CD4-positive, CD25-positive, alpha-beta regulatory T cell (primary cell): Measurements from ENCODE around the gene S100A6. TPM values are rescaled to one million over a fixed set of nuclear protein-coding genes. Genes with fewer than 3 reads are reported as not detected.
"Not testable (repeated sequence)": the region's sequence is repeated elsewhere in the genome, so short reads cannot be mapped to it uniquely, and the experiment has no call there.

ENCODE experiments used
- ATAC-seq, 2 donors: fragments of 150-1000 bp; cut with Tn5 transposase; one replicate each; pipeline ENCODE4 v1.10.0; 2021; ENCODE audit warnings: low read depth in 2 of 2, moderate number of reproducible peaks in 2 of 2, moderate library complexity in 1 of 2
- DNase-seq, 3 donors: peaks; one replicate each; pipeline versions ENCODE4 v3.0.0 to v3.0.0-alpha.2; 2012 to 2022; ENCODE audit warnings: mixed read lengths in 1 of 3
- H3K27ac ChIP-seq: one replicate; pipeline ENCODE4 v1.7.0; 2013; ENCODE audit warnings: mild to moderate bottlenecking, low read length; ENCODE audit not compliant: insufficient read depth, poor library complexity, severe bottlenecking
- H3K27me3 ChIP-seq: one replicate; pipeline ENCODE4 v1.7.0; 2013; ENCODE audit warnings: low read length; ENCODE audit not compliant: control insufficient read depth, insufficient read depth
- H3K36me3 ChIP-seq: one replicate; pipeline ENCODE4 v1.7.0; 2013; ENCODE audit warnings: mild to moderate bottlenecking, low read length, moderate library complexity; ENCODE audit not compliant: control insufficient read depth, insufficient read depth
- H3K4me1 ChIP-seq: 2 replicates; pipeline ENCODE4 v1.7.0; 2013; ENCODE audit warnings: mild to moderate bottlenecking, low read length; ENCODE audit not compliant: insufficient read depth, control insufficient read depth, poor library complexity, severe bottlenecking
- H3K4me3 ChIP-seq: one replicate; pipeline ENCODE4 v1.7.0; 2013; ENCODE audit warnings: low read depth, mild to moderate bottlenecking, low read length, moderate library complexity
- H3K9me3 ChIP-seq, 2 experiments: 1 replicate in 1 of 2; 2 replicates in 1 of 2; pipeline ENCODE4 v1.7.0; 2013; ENCODE audit warnings: low read length in 2 of 2, mild to moderate bottlenecking in 1 of 2, moderate library complexity in 1 of 2; ENCODE audit not compliant: control insufficient read depth in 2 of 2
- H3K27ac Mint-ChIP-seq, 3 donors: one replicate each; pipeline ENCODE4 v1.8.0; 2020 to 2022; ENCODE audit warnings: mild to moderate bottlenecking in 3 of 3, mixed read lengths in 3 of 3, moderate library complexity in 2 of 3
- H3K27me3 Mint-ChIP-seq: one replicate; pipeline ENCODE4 v1.8.0; 2022; ENCODE audit warnings: mild to moderate bottlenecking, mixed read lengths
- H3K36me3 Mint-ChIP-seq: one replicate; pipeline ENCODE4 v1.8.0; 2020; ENCODE audit warnings: mixed read lengths
- H3K4me1 Mint-ChIP-seq, 4 donors: one replicate each; pipeline ENCODE4 v1.8.0; 2020 to 2022; ENCODE audit warnings: mixed read lengths in 4 of 4, mild to moderate bottlenecking in 1 of 4
- H3K4me3 Mint-ChIP-seq, 4 donors: one replicate each; pipeline ENCODE4 v1.8.0; 2020 to 2022; ENCODE audit warnings: mild to moderate bottlenecking in 4 of 4, mixed read lengths in 4 of 4, moderate library complexity in 3 of 4
- H3K9me3 Mint-ChIP-seq, 7 donors: one replicate each; pipeline ENCODE4 v1.8.0; 2020 to 2022; ENCODE audit warnings: mixed read lengths in 7 of 7, mild to moderate bottlenecking in 3 of 7, moderate library complexity in 2 of 7
- polyA plus RNA-seq, 4 donors: library from polyadenylated mRNA; unstranded; fragments of 300-500 nt; fragmentation: Illumina TruSeq; gene quantifications; one replicate each; pipeline ENCODE4 v1.2.3, GENCODE V29; 2021
- total RNA-seq: library from RNA; stranded (reverse); gene quantifications from one replicate; pipeline ENCODE4 v1.2.3, GENCODE V29; 2022

Gene S100A6
- total and polyA plus RNA-seq, 5 donors from 2014 or later, result 304 to 1,174 (median 796) TPM

DNA sequence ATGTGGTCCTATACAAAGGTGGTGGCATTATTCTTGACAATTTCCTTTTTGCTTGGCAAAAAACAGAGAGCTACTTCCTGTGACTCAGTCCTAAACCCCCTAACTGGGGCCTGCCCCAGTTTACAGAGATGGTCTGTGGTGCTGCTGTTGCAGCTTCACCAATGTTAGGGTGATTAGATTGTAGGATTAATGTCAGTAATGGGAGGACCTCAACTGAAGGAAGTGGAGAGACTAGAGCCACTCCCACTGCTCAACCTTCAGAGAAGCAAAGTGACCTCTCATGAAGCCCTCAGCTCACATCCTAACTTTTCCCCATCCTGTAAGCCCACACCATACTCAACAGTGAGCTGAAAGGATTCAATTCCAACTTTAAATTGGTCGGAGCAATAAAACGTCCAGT, 3.6 kb downstream of the S100A6 start:
- ATAC-seq (peak; percentile 44 to 46), DNase-seq (peak; percentile 30 to 86 (median 38))
- H3K4me3 Mint-ChIP-seq, result peak overlapping the region; percentile 93 to 99 (median 96)
- no peaks in the 10 kb centered on the region for H3K9me3 Mint-ChIP-seq
- H3K36me3 Mint-ChIP-seq, result peaks cover 9% of the 10 kb centered on the region
- Histone ChIP-seq H3K27me3 (no peaks in the 10 kb centered on the region), H3K9me3 (no peaks in the 10 kb centered on the region), H3K36me3 (peaks cover 6% of the 10 kb centered on the region), H3K27ac (peak overlapping the region; percentile 96), H3K4me1 (peaks cover 56% of the 10 kb centered on the region), H3K4me3 (peak overlapping the region; percentile 59)
- peaks cover 19 to 64% (median 51%) of the 10 kb centered on the region in 4 donors for H3K4me1 Mint-ChIP-seq
- H3K27me3 Mint-ChIP-seq, result peaks cover 4% of the 10 kb centered on the region
- H3K27ac Mint-ChIP-seq, result peak overlapping the region; percentile 96 to 97 (median 97)

GRCh38 chr1:153531638-153532037, 4.2 kb downstream of the S100A6 start:
- Mint-ChIP-seq H3K27ac (peak overlapping the region; percentile 83 to 97 (median 96)), H3K4me1 (peaks cover 19 to 61% (median 48%) of the 10 kb centered on the region in 4 donors), H3K4me3 (peak overlapping the region in 3 of 4 donors; percentile 36 to 93 (median 41)), H3K27me3 (peaks cover 4% of the 10 kb centered on the region), H3K36me3 (peaks cover 9% of the 10 kb centered on the region), H3K9me3 (no peaks in the 10 kb centered on the region)
- H3K27ac ChIP-seq, result peak overlapping the region; percentile 96
- ATAC-seq, result no peak
- H3K4me1 ChIP-seq, result peaks cover 52% of the 10 kb centered on the region
- no peak overlapping the region for H3K4me3 ChIP-seq
- no peak for DNase-seq
- peaks cover 6% of the 10 kb centered on the region for H3K36me3 ChIP-seq
- H3K9me3 ChIP-seq, result no peaks in the 10 kb centered on the region
- no peaks in the 10 kb centered on the region for H3K27me3 ChIP-seq

- ATAC-seq (no peak), DNase-seq (no peak)
- Mint-ChIP-seq H3K27ac (no peak overlapping the region), H3K36me3 (no peaks in the 10 kb centered on the region), H3K4me3 (no peak overlapping the region), H3K4me1 (peaks cover 8 to 26% (median 20%) of the 10 kb centered on the region in 4 donors), H3K27me3 (no peaks in the 10 kb centered on the region), H3K9me3 (no peaks in the 10 kb centered on the region)
- Histone ChIP-seq H3K4me1 (peaks cover 14% of the 10 kb centered on the region), H3K27ac (no peak overlapping the region), H3K4me3 (no peak overlapping the region), H3K36me3 (no peaks in the 10 kb centered on the region), H3K27me3 (no peaks in the 10 kb centered on the region), H3K9me3 (no peaks in the 10 kb centered on the region)
Observed at GRCh38 chr1:153527683-153528040, 8.1 kb downstream of the S100A6 start.

DNA sequence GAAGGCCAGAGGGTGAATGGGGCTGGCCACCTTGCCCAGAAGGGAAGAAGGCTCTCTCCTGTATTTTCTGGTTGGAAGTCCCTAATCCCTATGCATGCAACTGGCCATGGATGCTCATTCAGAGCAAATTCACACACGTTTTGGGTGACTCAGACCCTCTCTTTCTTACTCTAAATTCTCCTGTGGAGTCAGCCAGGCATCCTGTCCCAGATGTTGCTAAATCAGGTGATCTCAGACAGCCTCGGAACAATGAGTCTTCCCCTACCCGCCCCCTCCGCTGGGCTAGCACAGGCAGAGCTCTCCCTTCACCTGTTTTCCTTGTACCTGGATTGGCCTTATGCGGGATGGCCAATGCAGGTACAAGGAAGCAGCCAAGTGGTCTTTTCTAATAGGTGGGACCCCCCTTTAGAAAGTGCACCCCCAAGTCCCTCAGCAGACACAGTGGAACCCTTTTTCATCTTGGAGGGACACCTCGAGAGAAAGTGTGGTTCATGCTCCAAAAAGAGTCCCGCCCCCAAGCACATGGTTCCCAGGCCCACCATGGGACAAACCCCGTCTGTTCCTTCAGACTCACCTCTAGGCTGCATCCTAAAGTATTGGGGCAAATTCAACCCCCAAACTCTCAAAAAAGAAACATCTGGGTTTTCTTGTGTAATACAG, 8.6 kb downstream of the S100A6 start:
- Mint-ChIP-seq H3K27ac (no peak overlapping the region), H3K9me3 (no peaks in the 10 kb centered on the region)

DNA sequence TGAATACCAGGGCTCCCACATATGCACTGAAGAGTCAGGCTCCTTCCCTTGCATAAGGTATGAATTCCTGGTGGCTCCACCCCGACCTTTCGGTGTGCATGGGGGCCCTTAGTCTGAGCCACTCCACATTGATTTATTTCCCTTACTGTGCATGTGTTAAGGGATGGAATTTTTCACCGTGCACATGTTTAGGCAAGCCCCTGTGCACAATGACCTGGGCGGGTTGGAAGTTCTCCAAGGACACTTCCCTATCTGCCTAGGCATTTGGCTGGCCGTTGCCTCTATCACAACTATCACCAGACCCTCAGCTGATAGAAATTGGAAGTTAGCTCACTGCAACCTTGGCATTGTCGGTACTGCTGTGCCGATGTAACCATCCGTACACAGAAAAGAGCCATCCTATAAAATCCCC, 9.7 kb downstream of the S100A6 start:
- ATAC-seq, result no peak
- Mint-ChIP-seq H3K27me3 (no peaks in the 10 kb centered on the region), H3K27ac (peak overlapping the region in 1 of 3 donors; percentile 76), H3K9me3 (no peaks in the 10 kb centered on the region), H3K4me1 (peaks cover 5 to 13% (median 9%) of the 10 kb centered on the region in 4 donors), H3K4me3 (no peak overlapping the region), H3K36me3 (no peaks in the 10 kb centered on the region)
- no peak overlapping the region for H3K27ac ChIP-seq
- no peak overlapping the region for H3K4me3 ChIP-seq
- H3K36me3 ChIP-seq, result no peaks in the 10 kb centered on the region
- H3K4me1 ChIP-seq, result no peaks in the 10 kb centered on the region
- no peaks in the 10 kb centered on the region for H3K27me3 ChIP-seq
- no peak for DNase-seq
- no peaks in the 10 kb centered on the region for H3K9me3 ChIP-seq

More for the DNA sequence above, 8.6 kb downstream of the S100A6 start:
- H3K4me3 Mint-ChIP-seq, result no peak overlapping the region
- DNase-seq (no peak), ATAC-seq (no peak)
- H3K27me3 Mint-ChIP-seq, result no peaks in the 10 kb centered on the region
- Histone ChIP-seq H3K9me3 (no peaks in the 10 kb centered on the region), H3K27me3 (no peaks in the 10 kb centered on the region), H3K4me1 (peaks cover 9% of the 10 kb centered on the region), H3K36me3 (no peaks in the 10 kb centered on the region), H3K4me3 (no peak overlapping the region), H3K27ac (no peak overlapping the region)
- H3K4me1 Mint-ChIP-seq, result peaks cover 6 to 22% (median 17%) of the 10 kb centered on the region in 4 donors
- H3K36me3 Mint-ChIP-seq, result no peaks in the 10 kb centered on the region

DNA sequence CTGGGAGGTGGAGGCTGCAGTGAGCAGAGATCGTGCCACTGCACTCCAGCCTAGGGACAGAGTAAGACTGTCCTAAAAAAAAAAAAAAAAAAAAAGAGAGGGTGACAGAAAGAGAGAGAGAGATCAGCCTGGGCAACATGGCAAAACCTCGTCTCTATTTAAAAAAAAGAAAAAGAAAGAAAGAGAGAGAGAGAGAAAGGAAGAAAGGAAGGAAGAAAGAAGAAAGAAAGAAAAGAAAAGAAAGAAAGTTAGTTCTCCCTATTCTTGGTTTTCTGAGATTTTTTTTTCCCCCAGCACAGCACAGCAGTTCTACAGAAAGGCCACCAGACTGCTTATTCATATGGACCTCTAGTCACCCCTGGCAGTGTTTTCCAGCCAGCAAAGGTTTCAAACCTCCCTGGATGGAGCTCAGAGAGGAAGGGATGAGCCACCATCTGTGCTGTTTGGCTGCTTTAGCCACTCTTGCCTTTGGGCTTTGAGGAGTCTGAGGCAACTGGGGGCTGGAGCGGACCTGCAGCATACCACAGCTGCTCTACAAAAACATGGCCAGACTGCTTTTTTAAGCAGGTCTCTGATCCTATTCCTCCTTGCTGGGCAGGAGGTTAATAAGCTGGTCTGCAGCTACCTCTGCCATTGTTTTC, 10.6 kb downstream of the S100A6 start:
- no peak for DNase-seq
- Mint-ChIP-seq H3K36me3 (no peaks in the 10 kb centered on the region), H3K9me3 (no peaks in the 10 kb centered on the region), H3K27ac (peak overlapping the region in 1 of 3 donors; percentile 65), H3K4me3 (no peak overlapping the region), H3K27me3 (no peaks in the 10 kb centered on the region), H3K4me1 (peaks cover 2 to 6% (median 5%) of the 10 kb centered on the region in 4 donors)
- ATAC-seq, result no peak
- Histone ChIP-seq H3K9me3 (no peaks in the 10 kb centered on the region), H3K27ac (no peak overlapping the region), H3K36me3 (no peaks in the 10 kb centered on the region), H3K27me3 (no peaks in the 10 kb centered on the region), H3K4me3 (no peak overlapping the region), H3K4me1 (no peaks in the 10 kb centered on the region)

DNA sequence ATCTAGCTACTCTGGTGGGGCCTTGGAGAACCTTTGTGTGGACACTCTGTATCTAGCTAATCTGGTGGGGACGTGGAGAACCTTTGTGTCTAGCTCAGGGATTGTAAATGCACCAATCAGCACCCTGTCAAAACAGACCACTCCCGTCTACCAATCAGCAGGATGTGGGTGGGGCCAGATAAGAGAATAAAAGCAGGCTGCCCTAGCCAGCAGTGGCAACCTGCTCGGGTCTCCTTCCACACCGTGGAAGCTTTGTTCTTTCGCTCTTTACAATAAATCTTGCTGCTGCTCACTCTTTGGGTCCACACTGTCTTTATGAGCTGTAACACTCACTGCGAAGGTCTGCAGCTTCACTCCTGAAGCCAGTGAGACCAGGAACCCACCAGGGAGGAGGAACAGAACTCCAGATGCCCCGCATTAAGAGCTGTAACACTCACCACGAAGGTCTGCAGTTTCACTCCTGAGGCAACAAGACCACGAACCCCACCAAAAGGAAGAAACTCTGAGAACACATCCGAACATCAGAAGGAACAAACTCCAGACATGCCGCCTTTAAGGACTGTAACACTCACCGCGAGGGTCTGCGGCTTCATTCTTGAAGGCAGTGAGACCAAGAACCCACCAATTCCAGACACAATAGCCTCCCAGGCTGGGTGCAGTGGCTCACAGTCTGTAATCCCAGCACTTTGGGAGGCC, 13.3 kb downstream of the S100A6 start:
- DNase-seq, H3K27me3 Mint-ChIP-seq, H3K27ac ChIP-seq, H3K4me3 ChIP-seq, H3K36me3 Mint-ChIP-seq, H3K36me3 ChIP-seq, H3K27me3 ChIP-seq, H3K4me3 Mint-ChIP-seq, H3K9me3 ChIP-seq, H3K4me1 ChIP-seq, H3K4me1 Mint-ChIP-seq, H3K27ac Mint-ChIP-seq, H3K9me3 Mint-ChIP-seq, ATAC-seq: not testable (repeated sequence)
